ENCODE results near the gene TLCD3B.

TLCD3B gene

GRCh38 chr16:29987371-29988085 lies 43.5 kb downstream of the TLCD3B start:
- no peak for DNase-seq

- DNase-seq: no peak
Observed at GRCh38 chr16:29986931-29987330, 44.1 kb downstream of the TLCD3B start.

GRCh38 chr16:29986231-29986630 lies 44.8 kb downstream of the TLCD3B start:
- no peak for DNase-seq

- no peak for DNase-seq
Observed at GRCh38 chr16:29985271-29985811, 45.7 kb downstream of the TLCD3B start.

- no peak for DNase-seq
Observed at GRCh38 chr16:29984764-29985147, 46.3 kb downstream of the TLCD3B start.

GRCh38 chr16:29984137-29984763 lies 46.8 kb downstream of the TLCD3B start:
- DNase-seq: no peak

GRCh38 chr16:29983420-29984136 lies 47.5 kb downstream of the TLCD3B start:
- no peak for DNase-seq

- DNase-seq: no peak
Observed at GRCh38 chr16:29982560-29983419, 48.3 kb downstream of the TLCD3B start.

- no peak for DNase-seq
Observed at GRCh38 chr16:29978564-29979270, 52.4 kb downstream of the TLCD3B start.

GRCh38 chr16:29978081-29978480 lies 53.0 kb downstream of the TLCD3B start:
- no peak for DNase-seq

- no peak for DNase-seq
Observed at GRCh38 chr16:29977063-29977825, 53.8 kb downstream of the TLCD3B start.

- no peak for DNase-seq
Observed at GRCh38 chr16:29975811-29976511, 55.1 kb downstream of the TLCD3B start.

GRCh38 chr16:29975134-29975538 lies 55.9 kb downstream of the TLCD3B start:
- no peak for DNase-seq

All from NCI-H69 (cell line).